ENCODE data around the gene RBAK.
"Not testable (repeated sequence)": the region's sequence is repeated elsewhere in the genome, so short reads cannot be mapped to it uniquely, and the experiment has no call there.

The RBAK gene
- 25.2 to 41.4 (median 30.6) reads per million in 3 donors for total RNA-seq

GRCh38 chr7:5045558-5046396 lies at the start of gene RBAK:
TSS of gene RBAK (plus strand) at chr7:5045860. CDS start at chr7:5048077, 2,217 bp downstream.
- Histone ChIP-seq H3K4me3 (ENCODE audit: insufficient read depth, low read depth, low read length, poor library complexity, severe bottlenecking) (peak within 1 kb of the TSS; percentile 71), H3K27ac (ENCODE audit: insufficient read depth, low read length, poor library complexity, severe bottlenecking) (peak within 1 kb of the TSS; percentile 78), H3K27me3 (replicated peaks; ENCODE audit: control insufficient read depth, insufficient read depth, low read length, poor library complexity, severe bottlenecking) (no peaks in the 10 kb centered on the region), H3K36me3 (ENCODE audit: control insufficient read depth, insufficient read depth, low read length) (peaks cover 12% of the 10 kb centered on the region), H3K4me1 (ENCODE audit: control insufficient read depth, insufficient read depth, low read length, poor library complexity, severe bottlenecking) (no peaks in the 10 kb centered on the region), H3K9me3 (ENCODE audit: control insufficient read depth, low read length) (no peaks in the 10 kb centered on the region)
- peak; percentile 73 to 84 (median 77) for DNase-seq

- no peak overlapping the region for H3K4me3 ChIP-seq (ENCODE audit: insufficient read depth, low read depth, low read length, poor library complexity, severe bottlenecking)
- H3K27ac ChIP-seq (ENCODE audit: insufficient read depth, low read length, poor library complexity, severe bottlenecking) = no peak overlapping the region
- H3K4me1 ChIP-seq (ENCODE audit: control insufficient read depth, insufficient read depth, low read length, poor library complexity, severe bottlenecking) = no peaks in the 10 kb centered on the region
- no peaks in the 10 kb centered on the region for H3K9me3 ChIP-seq (ENCODE audit: control insufficient read depth, low read length)
- H3K27me3 ChIP-seq (replicated peaks; ENCODE audit: control insufficient read depth, insufficient read depth, low read length, poor library complexity, severe bottlenecking) = no peaks in the 10 kb centered on the region
- no peak for DNase-seq
- peaks cover 56% of the 10 kb centered on the region for H3K36me3 ChIP-seq (ENCODE audit: control insufficient read depth, insufficient read depth, low read length)
Measured at GRCh38 chr7:4996696-4997222, 48.9 kb upstream of the RBAK start.

- Histone ChIP-seq H3K27ac (ENCODE audit: insufficient read depth, low read length, poor library complexity, severe bottlenecking) (no peak overlapping the region), H3K9me3 (ENCODE audit: control insufficient read depth, low read length) (no peaks in the 10 kb centered on the region), H3K4me1 (ENCODE audit: control insufficient read depth, insufficient read depth, low read length, poor library complexity, severe bottlenecking) (no peaks in the 10 kb centered on the region), H3K4me3 (ENCODE audit: insufficient read depth, low read depth, low read length, poor library complexity, severe bottlenecking) (no peak overlapping the region), H3K27me3 (replicated peaks; ENCODE audit: control insufficient read depth, insufficient read depth, low read length, poor library complexity, severe bottlenecking) (no peaks in the 10 kb centered on the region), H3K36me3 (ENCODE audit: control insufficient read depth, insufficient read depth, low read length) (peaks cover 45% of the 10 kb centered on the region)
- no peak for DNase-seq
Measured at GRCh38 chr7:4998244-4998643, 47.4 kb upstream of the RBAK start.

GRCh38 chr7:4998910-4999309 lies 46.8 kb upstream of the RBAK start:
- Histone ChIP-seq H3K27ac (ENCODE audit: insufficient read depth, low read length, poor library complexity, severe bottlenecking) (no peak overlapping the region), H3K27me3 (replicated peaks; ENCODE audit: control insufficient read depth, insufficient read depth, low read length, poor library complexity, severe bottlenecking) (no peaks in the 10 kb centered on the region), H3K4me3 (ENCODE audit: insufficient read depth, low read depth, low read length, poor library complexity, severe bottlenecking) (no peak overlapping the region), H3K36me3 (ENCODE audit: control insufficient read depth, insufficient read depth, low read length) (peaks cover 38% of the 10 kb centered on the region), H3K9me3 (ENCODE audit: control insufficient read depth, low read length) (no peaks in the 10 kb centered on the region), H3K4me1 (ENCODE audit: control insufficient read depth, insufficient read depth, low read length, poor library complexity, severe bottlenecking) (no peaks in the 10 kb centered on the region)
- no peak for DNase-seq

- no peaks in the 10 kb centered on the region for H3K9me3 ChIP-seq (ENCODE audit: control insufficient read depth, low read length)
- H3K4me1 ChIP-seq (ENCODE audit: control insufficient read depth, insufficient read depth, low read length, poor library complexity, severe bottlenecking) = no peaks in the 10 kb centered on the region
- H3K4me3 ChIP-seq (ENCODE audit: insufficient read depth, low read depth, low read length, poor library complexity, severe bottlenecking) = no peak overlapping the region
- H3K27me3 ChIP-seq (replicated peaks; ENCODE audit: control insufficient read depth, insufficient read depth, low read length, poor library complexity, severe bottlenecking) = no peaks in the 10 kb centered on the region
- no peak for DNase-seq
- peaks cover 33% of the 10 kb centered on the region for H3K36me3 ChIP-seq (ENCODE audit: control insufficient read depth, insufficient read depth, low read length)
- no peak overlapping the region for H3K27ac ChIP-seq (ENCODE audit: insufficient read depth, low read length, poor library complexity, severe bottlenecking)
Measured at GRCh38 chr7:4999369-4999950, 46.2 kb upstream of the RBAK start.

GRCh38 chr7:5001003-5001402 lies 44.7 kb upstream of the RBAK start:
- H3K4me1 ChIP-seq (ENCODE audit: control insufficient read depth, insufficient read depth, low read length, poor library complexity, severe bottlenecking) = no peaks in the 10 kb centered on the region
- H3K27ac ChIP-seq (ENCODE audit: insufficient read depth, low read length, poor library complexity, severe bottlenecking) = no peak overlapping the region
- DNase-seq = no peak
- H3K4me3 ChIP-seq (ENCODE audit: insufficient read depth, low read depth, low read length, poor library complexity, severe bottlenecking) = no peak overlapping the region
- H3K36me3 ChIP-seq (ENCODE audit: control insufficient read depth, insufficient read depth, low read length) = peaks cover 17% of the 10 kb centered on the region
- H3K9me3 ChIP-seq (ENCODE audit: control insufficient read depth, low read length) = no peaks in the 10 kb centered on the region
- no peaks in the 10 kb centered on the region for H3K27me3 ChIP-seq (replicated peaks; ENCODE audit: control insufficient read depth, insufficient read depth, low read length, poor library complexity, severe bottlenecking)

GRCh38 chr7:5001911-5002310 lies 43.7 kb upstream of the RBAK start:
- Histone ChIP-seq H3K27me3 (replicated peaks; ENCODE audit: control insufficient read depth, insufficient read depth, low read length, poor library complexity, severe bottlenecking) (no peaks in the 10 kb centered on the region), H3K9me3 (ENCODE audit: control insufficient read depth, low read length) (no peaks in the 10 kb centered on the region), H3K27ac (ENCODE audit: insufficient read depth, low read length, poor library complexity, severe bottlenecking) (no peak overlapping the region), H3K4me3 (ENCODE audit: insufficient read depth, low read depth, low read length, poor library complexity, severe bottlenecking) (no peak overlapping the region), H3K36me3 (ENCODE audit: control insufficient read depth, insufficient read depth, low read length) (peaks cover 9% of the 10 kb centered on the region), H3K4me1 (ENCODE audit: control insufficient read depth, insufficient read depth, low read length, poor library complexity, severe bottlenecking) (no peaks in the 10 kb centered on the region)
- no peak for DNase-seq

- Histone ChIP-seq H3K27me3 (replicated peaks; ENCODE audit: control insufficient read depth, insufficient read depth, low read length, poor library complexity, severe bottlenecking) (no peaks in the 10 kb centered on the region), H3K36me3 (ENCODE audit: control insufficient read depth, insufficient read depth, low read length) (no peaks in the 10 kb centered on the region), H3K4me1 (ENCODE audit: control insufficient read depth, insufficient read depth, low read length, poor library complexity, severe bottlenecking) (no peaks in the 10 kb centered on the region), H3K9me3 (ENCODE audit: control insufficient read depth, low read length) (no peaks in the 10 kb centered on the region), H3K4me3 (ENCODE audit: insufficient read depth, low read depth, low read length, poor library complexity, severe bottlenecking) (no peak overlapping the region), H3K27ac (ENCODE audit: insufficient read depth, low read length, poor library complexity, severe bottlenecking) (no peak overlapping the region)
- no peak for DNase-seq
Measured at GRCh38 chr7:5005066-5005465, 40.6 kb upstream of the RBAK start.

- H3K4me1 ChIP-seq (ENCODE audit: control insufficient read depth, insufficient read depth, low read length, poor library complexity, severe bottlenecking) = no peaks in the 10 kb centered on the region
- no peaks in the 10 kb centered on the region for H3K9me3 ChIP-seq (ENCODE audit: control insufficient read depth, low read length)
- no peak for DNase-seq
- no peaks in the 10 kb centered on the region for H3K36me3 ChIP-seq (ENCODE audit: control insufficient read depth, insufficient read depth, low read length)
- no peak overlapping the region for H3K27ac ChIP-seq (ENCODE audit: insufficient read depth, low read length, poor library complexity, severe bottlenecking)
- H3K27me3 ChIP-seq (replicated peaks; ENCODE audit: control insufficient read depth, insufficient read depth, low read length, poor library complexity, severe bottlenecking) = no peaks in the 10 kb centered on the region
- H3K4me3 ChIP-seq (ENCODE audit: insufficient read depth, low read depth, low read length, poor library complexity, severe bottlenecking) = no peak overlapping the region
Measured at GRCh38 chr7:5012985-5013384, 32.7 kb upstream of the RBAK start.

GRCh38 chr7:5015936-5016335 lies 29.7 kb upstream of the RBAK start:
- H3K27me3 ChIP-seq (replicated peaks; ENCODE audit: control insufficient read depth, insufficient read depth, low read length, poor library complexity, severe bottlenecking) = not testable (repeated sequence)

More at GRCh38 chr7:5015936-5016335, 29.7 kb upstream of the RBAK start:
- not testable (repeated sequence) for H3K36me3 ChIP-seq (ENCODE audit: control insufficient read depth, insufficient read depth, low read length); H3K27ac ChIP-seq (ENCODE audit: insufficient read depth, low read length, poor library complexity, severe bottlenecking); DNase-seq; H3K9me3 ChIP-seq (ENCODE audit: control insufficient read depth, low read length); H3K4me3 ChIP-seq (ENCODE audit: insufficient read depth, low read depth, low read length, poor library complexity, severe bottlenecking); H3K4me1 ChIP-seq (ENCODE audit: control insufficient read depth, insufficient read depth, low read length, poor library complexity, severe bottlenecking)

Data from effector memory CD4-positive, alpha-beta T cell (primary cell).